Neuronal stem cell (in vitro differentiated cells): ENCODE measurements around the gene SMS.
A peak's percentile ranks its signal among the peaks of the same experiment; 100 is the strongest.

ENCODE experiments used
- DNase-seq: peaks from one replicate; pipeline ENCODE4 v3.0.0-alpha.2; 2013; ENCODE audit warnings: low spot score
- H2AFZ ChIP-seq: one replicate; pipeline ENCODE4 v1.6.1; 2013; ENCODE audit warnings: mild to moderate bottlenecking, low read length, inconsistent platforms
- H2AK5ac ChIP-seq: 2 replicates; pipeline ENCODE4 v1.6.1; 2013; ENCODE audit warnings: low read depth, mild to moderate bottlenecking, inconsistent platforms, low read length, moderate library complexity, mixed read lengths
- H2BK120ac ChIP-seq: 2 replicates; pipeline ENCODE4 v1.6.1; 2013; ENCODE audit warnings: low read depth, mild to moderate bottlenecking, inconsistent platforms, low read length, moderate library complexity, mixed read lengths
- H2BK12ac ChIP-seq: one replicate; pipeline ENCODE4 v1.6.1; 2013; ENCODE audit warnings: low read length, inconsistent platforms
- H2BK15ac ChIP-seq: 2 replicates; pipeline ENCODE4 v1.6.1; 2013; ENCODE audit warnings: mild to moderate bottlenecking, low read length, inconsistent platforms, mixed read lengths
- H2BK5ac ChIP-seq: one replicate; pipeline ENCODE4 v1.6.1; 2013; ENCODE audit warnings: inconsistent platforms, mild to moderate bottlenecking, low read length, moderate library complexity
- H3K14ac ChIP-seq: one replicate; pipeline ENCODE4 v1.6.1; 2013; ENCODE audit warnings: low read length, inconsistent platforms
- H3K18ac ChIP-seq: 2 replicates; pipeline ENCODE4 v1.6.1; 2013; ENCODE audit warnings: low read length, inconsistent platforms
- H3K23ac ChIP-seq: 2 replicates; pipeline ENCODE4 v1.6.1; 2013; ENCODE audit warnings: low read depth, mild to moderate bottlenecking, mixed read lengths, low read length, inconsistent platforms; ENCODE audit not compliant: poor library complexity
- H3K27ac ChIP-seq: replicated peaks from 3 replicates; pipeline ENCODE4 v1.5.1; 2013; ENCODE audit warnings: low read length, inconsistent platforms
- H3K27me3 ChIP-seq, 3 experiments: 2 replicates each; pipeline ENCODE4 v1.6.1; 2013; ENCODE audit warnings: low read length in 3 of 3, mild to moderate bottlenecking in 2 of 3, inconsistent platforms in 1 of 3, low read depth in 1 of 3, mixed read lengths in 1 of 3, moderate library complexity in 1 of 3; ENCODE audit not compliant: control insufficient read depth in 3 of 3, insufficient read depth in 3 of 3
- H3K36me3 ChIP-seq, 2 donors: replicated peaks in 1 of 2; 2 replicates each; pipeline ENCODE4 v1.6.1; 2013; ENCODE audit warnings: low read length in 2 of 2; ENCODE audit not compliant: control insufficient read depth in 2 of 2, insufficient read depth in 2 of 2
- H3K4ac ChIP-seq: 2 replicates; pipeline ENCODE4 v1.6.1; 2013; ENCODE audit warnings: inconsistent platforms, mild to moderate bottlenecking, low read length, moderate library complexity
- H3K4me1 ChIP-seq, 2 donors: 1 replicate in 1 of 2; 2 replicates in 1 of 2; pipeline ENCODE4 v1.6.1; 2013; ENCODE audit warnings: low read length in 2 of 2, low read depth in 1 of 2; ENCODE audit not compliant: control insufficient read depth in 2 of 2, insufficient read depth in 1 of 2
- H3K4me2 ChIP-seq: one replicate; pipeline ENCODE4 v1.6.1; 2013; ENCODE audit warnings: mild to moderate bottlenecking, low read length, inconsistent platforms; ENCODE audit not compliant: insufficient read depth, poor library complexity, severe bottlenecking
- H3K4me3 ChIP-seq, 2 donors: 2 replicates each; pipeline ENCODE4 v1.5.1; 2013; ENCODE audit warnings: low read length in 2 of 2, mild to moderate bottlenecking in 2 of 2, inconsistent platforms in 1 of 2, moderate library complexity in 1 of 2
- H3K79me1 ChIP-seq: one replicate; pipeline ENCODE4 v1.6.1; 2013; ENCODE audit warnings: low read depth, mild to moderate bottlenecking, inconsistent platforms, low read length, moderate library complexity
- H3K9ac ChIP-seq: one replicate; pipeline ENCODE4 v1.6.1; 2013; ENCODE audit warnings: mild to moderate bottlenecking, low read depth, low read length, inconsistent platforms; ENCODE audit not compliant: poor library complexity
- H3K9me3 ChIP-seq, 2 donors: replicated peaks in 1 of 2; 2 replicates each; pipeline versions ENCODE3 to v1.6.1; 2013; ENCODE audit warnings: low read length in 2 of 2, mild to moderate bottlenecking in 2 of 2, inconsistent platforms in 1 of 2, low read depth in 1 of 2, mixed read lengths in 1 of 2, moderate library complexity in 1 of 2; ENCODE audit not compliant: control insufficient read depth in 2 of 2, insufficient read depth in 1 of 2
- H4K8ac ChIP-seq: one replicate; pipeline ENCODE4 v1.6.1; 2013; ENCODE audit warnings: low read depth, mild to moderate bottlenecking, inconsistent platforms, low read length, moderate library complexity
- H4K91ac ChIP-seq: one replicate; pipeline ENCODE4 v1.6.1; 2013; ENCODE audit warnings: low read length, low read depth, mild to moderate bottlenecking, inconsistent platforms; ENCODE audit not compliant: poor library complexity
- WGBS, 2 donors: extraction: QIAGEN DNeasy Blood & Tissue Kit; methylation state at CpG; one replicate each; pipeline ENCODE4 v1.1.7; 2013; ENCODE audit warnings: missing lambda C conversion rate in 2 of 2, mixed read lengths in 1 of 2; ENCODE audit not compliant: insufficient read length in 2 of 2, insufficient replicate concordance in 1 of 2; ENCODE audit errors: extremely low coverage in 2 of 2; 5-methylcytosine and 5-hydroxymethylcytosine counted together

Gene SMS

DNA sequence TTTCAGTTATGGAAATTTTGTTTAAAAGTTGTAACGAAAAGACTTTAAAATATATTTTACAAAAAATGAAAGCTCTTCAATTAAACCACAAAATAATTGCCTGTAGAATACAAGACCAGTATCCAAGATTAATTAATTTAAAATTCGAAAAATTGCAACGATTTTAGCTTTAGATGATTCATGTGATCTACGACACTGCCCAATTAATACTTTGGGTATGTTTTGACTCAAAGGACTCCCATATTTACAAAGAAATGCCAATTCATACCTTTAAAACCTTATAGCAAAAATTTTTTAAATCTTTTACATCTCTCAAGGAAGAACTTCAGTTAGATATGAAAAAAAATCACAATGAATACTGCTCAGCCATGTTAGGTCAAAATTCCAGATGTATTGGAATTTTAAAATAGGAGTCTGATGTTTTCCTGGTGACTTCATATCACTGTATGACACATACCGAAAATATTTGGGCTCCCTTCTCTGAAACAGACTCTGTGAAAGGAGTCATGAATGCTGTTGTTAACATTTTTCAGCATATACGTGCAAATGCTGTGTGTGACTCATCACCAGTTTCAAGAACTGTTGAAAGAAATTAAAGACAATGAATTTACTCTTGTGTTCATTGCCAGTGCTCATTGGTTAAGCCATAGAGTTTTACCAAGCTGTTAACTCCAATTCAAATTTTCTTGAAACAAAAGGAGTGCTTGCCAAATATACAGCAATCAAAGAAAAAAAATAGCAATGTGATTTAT, 13.8 kb upstream of the SMS start:
- H4K91ac ChIP-seq: no peak overlapping the region
- no peak overlapping the region for H3K27ac ChIP-seq
- no CpG with 5 or more reads among the region's 6 CpGs for WGBS, 2 donors

DNA sequence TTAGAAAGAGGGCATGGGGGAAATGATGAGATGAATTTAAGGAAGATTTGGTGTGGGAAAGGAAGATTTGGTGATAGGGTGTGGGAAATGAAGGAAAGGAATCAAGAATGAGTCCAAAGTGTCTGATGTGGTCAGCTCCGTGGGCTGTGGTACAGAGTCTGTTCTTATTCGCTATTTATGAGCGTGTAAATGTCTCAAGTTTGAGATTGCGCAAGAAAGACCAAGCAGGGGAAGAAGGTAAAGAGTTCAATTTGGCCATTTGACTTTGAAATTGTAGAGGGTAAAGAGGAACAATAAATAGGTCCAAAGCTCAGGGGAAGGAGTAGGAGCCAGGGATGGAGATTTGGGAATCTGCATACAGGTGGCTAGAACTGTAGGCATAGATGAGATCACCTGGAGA, 11.3 kb upstream of the SMS start:
- Histone ChIP-seq H3K9ac (no peak overlapping the region), H2BK12ac (no peak overlapping the region), H3K18ac (no peak overlapping the region), H4K8ac (no peak overlapping the region), H3K4ac (no peak overlapping the region), H2BK15ac (no peak overlapping the region), H2AK5ac (no peak overlapping the region), H2BK120ac (no peak overlapping the region), H3K4me1 (peaks cover 4 to 27% of the 10 kb centered on the region in 2 donors), H2AFZ (no peak overlapping the region), H3K9me3 (no peaks in the 10 kb centered on the region), H3K27ac (no peak overlapping the region), H3K4me2 (no peak overlapping the region), H3K27me3 (no peaks in the 10 kb centered on the region), H2BK5ac (no peak overlapping the region), H3K79me1 (no peaks in the 10 kb centered on the region), H3K23ac (no peak overlapping the region), H3K4me3 (no peak overlapping the region), H3K14ac (no peak overlapping the region), H4K91ac (no peak overlapping the region), H3K36me3 (no peaks in the 10 kb centered on the region)
- no CpG with 5 or more reads among the region's 4 CpGs for WGBS, 2 donors
- no peak for DNase-seq

More for the DNA sequence above, 13.8 kb upstream of the SMS start:
- no peak overlapping the region for H3K9ac ChIP-seq
- H2AFZ ChIP-seq: peak overlapping the region; percentile 81
- H2BK120ac ChIP-seq: no peak overlapping the region
- no peak overlapping the region for H4K8ac ChIP-seq
- no peak overlapping the region for H2BK12ac ChIP-seq
- no peaks in the 10 kb centered on the region for H3K27me3 ChIP-seq
- H3K4me1 ChIP-seq: peaks cover 4 to 27% of the 10 kb centered on the region in 2 donors
- H3K79me1 ChIP-seq: no peaks in the 10 kb centered on the region
- no peak overlapping the region for H2AK5ac ChIP-seq
- H3K9me3 ChIP-seq: no peaks in the 10 kb centered on the region
- no peak for DNase-seq
- no peak overlapping the region for H3K4me3 ChIP-seq
- H3K18ac ChIP-seq: no peak overlapping the region
- H3K14ac ChIP-seq: no peak overlapping the region
- H3K23ac ChIP-seq: no peak overlapping the region
- H3K36me3 ChIP-seq: no peaks in the 10 kb centered on the region
- H3K4me2 ChIP-seq: no peak overlapping the region
- no peak overlapping the region for H3K4ac ChIP-seq
- H2BK5ac ChIP-seq: no peak overlapping the region
- H2BK15ac ChIP-seq: no peak overlapping the region

DNA sequence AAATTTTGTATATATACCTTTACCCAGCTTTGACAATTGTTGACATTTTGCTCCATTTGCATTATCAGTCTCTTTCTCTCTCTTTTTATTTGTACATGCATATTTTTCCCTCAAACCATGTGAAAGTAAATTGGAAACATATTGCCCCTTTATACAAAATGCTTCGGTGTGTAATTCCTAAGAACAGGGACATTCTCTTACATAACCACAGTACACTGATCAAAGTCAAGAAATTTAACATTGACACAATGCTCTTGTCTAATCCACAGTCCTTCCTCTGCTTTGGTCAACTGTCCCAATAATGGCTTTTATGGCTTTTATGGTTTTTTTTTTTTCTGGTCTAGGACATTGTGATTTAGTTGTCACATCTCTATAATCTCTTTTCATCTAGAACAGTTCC, 9.5 kb upstream of the SMS start:
- no CpG with 5 or more reads among the region's 1 CpG for WGBS, 2 donors
- Histone ChIP-seq H3K79me1 (no peaks in the 10 kb centered on the region), H3K14ac (no peak overlapping the region), H3K4ac (no peak overlapping the region), H3K27me3 (no peaks in the 10 kb centered on the region), H2BK120ac (no peak overlapping the region), H2BK15ac (no peak overlapping the region), H3K4me2 (no peak overlapping the region), H2BK5ac (no peak overlapping the region), H4K8ac (no peak overlapping the region), H3K18ac (no peak overlapping the region), H3K23ac (no peak overlapping the region), H2BK12ac (no peak overlapping the region), H3K4me1 (peaks cover 4 to 27% of the 10 kb centered on the region in 2 donors), H3K27ac (no peak overlapping the region), H3K36me3 (no peaks in the 10 kb centered on the region), H3K4me3 (no peak overlapping the region), H3K9me3 (no peaks in the 10 kb centered on the region), H2AK5ac (no peak overlapping the region), H3K9ac (no peak overlapping the region), H2AFZ (no peak overlapping the region), H4K91ac (no peak overlapping the region)
- no peak for DNase-seq

DNA sequence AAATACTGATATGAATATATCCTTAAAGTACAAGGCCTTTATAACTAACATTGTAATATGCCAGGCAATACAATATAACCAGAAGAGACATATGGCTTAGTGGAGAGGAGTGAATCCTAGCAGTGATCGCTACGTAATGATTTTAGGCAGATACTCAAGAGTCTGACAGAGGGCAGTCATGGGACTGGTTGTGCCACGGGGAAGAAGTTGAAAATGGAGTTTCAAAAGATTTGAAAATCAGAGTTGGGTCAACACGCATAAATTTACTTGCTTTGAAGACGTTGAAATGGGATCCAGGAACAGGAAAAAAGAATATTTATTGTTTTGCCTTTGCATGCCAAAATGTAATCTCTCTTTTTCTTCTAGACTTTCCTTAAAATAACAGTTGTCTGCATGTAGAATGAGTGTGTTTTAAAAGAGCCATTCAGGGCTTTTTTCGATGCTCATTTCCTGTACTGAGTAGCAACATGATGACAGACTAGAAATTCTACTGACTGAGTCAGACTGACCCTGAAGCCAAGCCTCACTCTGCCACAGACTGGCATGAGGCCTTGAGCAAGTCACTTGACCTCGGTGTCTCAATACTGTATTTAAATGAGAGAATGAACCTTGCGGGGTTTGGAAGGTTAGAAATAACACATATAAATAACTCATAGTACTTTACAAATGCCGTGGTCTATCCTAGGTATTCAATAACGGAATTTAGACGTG, 8.1 kb upstream of the SMS start:
- no peak overlapping the region for H3K14ac ChIP-seq
- H3K4ac ChIP-seq: no peak overlapping the region
- no peak overlapping the region for H4K8ac ChIP-seq
- no peak overlapping the region for H3K4me2 ChIP-seq
- H3K9me3 ChIP-seq: no peaks in the 10 kb centered on the region
- peak overlapping the region; percentile 21 for H2AFZ ChIP-seq
- no peak overlapping the region for H3K23ac ChIP-seq
- no peaks in the 10 kb centered on the region for H3K79me1 ChIP-seq
- H3K9ac ChIP-seq: no peak overlapping the region
- H3K18ac ChIP-seq: no peak overlapping the region
- no peak overlapping the region for H2BK15ac ChIP-seq
- no peak overlapping the region for H2BK12ac ChIP-seq
- WGBS, 2 donors: no CpG with 5 or more reads among the region's 11 CpGs
- no peak for DNase-seq
- no peak overlapping the region for H2BK120ac ChIP-seq
- no peak overlapping the region for H4K91ac ChIP-seq
- H3K27me3 ChIP-seq: no peaks in the 10 kb centered on the region
- no peak overlapping the region for H3K4me3 ChIP-seq
- no peak overlapping the region for H2AK5ac ChIP-seq
- no peak overlapping the region for H2BK5ac ChIP-seq
- peaks cover 4 to 14% of the 10 kb centered on the region in 2 donors for H3K4me1 ChIP-seq
- H3K27ac ChIP-seq: no peak overlapping the region
- H3K36me3 ChIP-seq: no peaks in the 10 kb centered on the region
